GM12872 (cell line): ENCODE data around the gene NANS.

Source experiments
- CTCF ChIP-seq: IDR thresholded peaks from 3 replicates; pipeline ENCODE4 v1.5.1; 2011; ENCODE audit warnings: low read depth, mild to moderate bottlenecking, low read length, moderate library complexity; ENCODE audit not compliant: insufficient read depth

The NANS gene

GRCh38 chr9:98054376-98054951 is 2.1 kb upstream of the NANS start:
- TF ChIP-seq CTCF: no peak

- no peak for TF ChIP-seq CTCF
These were observed 737 bp downstream of the NANS start for GRCh38 chr9:98057138-98057799.

- TF ChIP-seq CTCF: no peak
These were observed 5.6 kb downstream of the NANS start for GRCh38 chr9:98062161-98062560.

- no peak for TF ChIP-seq CTCF
These were observed 8.3 kb downstream of the NANS start for GRCh38 chr9:98064623-98065392.

GRCh38 chr9:98066235-98066634 is 9.7 kb downstream of the NANS start:
- TF ChIP-seq CTCF: no peak

GRCh38 chr9:98067184-98067583 is 10.7 kb downstream of the NANS start:
- no peak for TF ChIP-seq CTCF

GRCh38 chr9:98069551-98069950 is 13.0 kb downstream of the NANS start:
- no peak for TF ChIP-seq CTCF
